Stimulated activated CD4-positive, alpha-beta T cell treated with anti-CD3 and anti-CD28 coated beads, Interleukin-4, amount 100 ng/mL, for 24 hours (primary cell): ENCODE results near the gene IGFBP5.

Source experiments
- DNase-seq: peaks from one replicate; pipeline ENCODE4 v3.0.0-alpha.2; 2020

IGFBP5 gene, protein sequence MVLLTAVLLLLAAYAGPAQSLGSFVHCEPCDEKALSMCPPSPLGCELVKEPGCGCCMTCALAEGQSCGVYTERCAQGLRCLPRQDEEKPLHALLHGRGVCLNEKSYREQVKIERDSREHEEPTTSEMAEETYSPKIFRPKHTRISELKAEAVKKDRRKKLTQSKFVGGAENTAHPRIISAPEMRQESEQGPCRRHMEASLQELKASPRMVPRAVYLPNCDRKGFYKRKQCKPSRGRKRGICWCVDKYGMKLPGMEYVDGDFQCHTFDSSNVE

DNA sequence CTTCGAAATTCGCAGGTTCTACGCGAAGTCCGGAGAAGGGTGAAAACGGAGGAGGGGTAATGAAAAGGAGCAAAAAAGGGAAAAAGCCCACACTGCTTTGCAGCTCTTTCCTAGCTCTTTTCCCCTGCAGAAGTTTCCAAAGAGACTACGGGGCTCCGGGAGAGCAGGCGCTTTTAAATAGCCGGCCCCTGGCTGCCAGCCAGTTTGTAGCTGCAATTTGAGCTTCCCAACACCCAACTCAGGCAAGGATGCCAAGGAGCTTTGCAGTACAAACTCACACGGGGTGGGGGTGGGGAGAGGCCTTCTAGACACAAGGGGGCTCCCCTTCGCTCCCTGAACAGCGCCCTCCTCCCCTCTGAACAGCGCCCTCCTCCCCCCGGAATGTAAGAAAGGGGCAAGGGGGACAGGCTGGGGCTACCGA lies at the start of gene IGFBP5:
TSS of gene IGFBP5 (minus strand) at position 149 of the 421 bp plus-strand sequence. CDS start 774 bp downstream, outside the sequence.
- no peak for DNase-seq

DNA sequence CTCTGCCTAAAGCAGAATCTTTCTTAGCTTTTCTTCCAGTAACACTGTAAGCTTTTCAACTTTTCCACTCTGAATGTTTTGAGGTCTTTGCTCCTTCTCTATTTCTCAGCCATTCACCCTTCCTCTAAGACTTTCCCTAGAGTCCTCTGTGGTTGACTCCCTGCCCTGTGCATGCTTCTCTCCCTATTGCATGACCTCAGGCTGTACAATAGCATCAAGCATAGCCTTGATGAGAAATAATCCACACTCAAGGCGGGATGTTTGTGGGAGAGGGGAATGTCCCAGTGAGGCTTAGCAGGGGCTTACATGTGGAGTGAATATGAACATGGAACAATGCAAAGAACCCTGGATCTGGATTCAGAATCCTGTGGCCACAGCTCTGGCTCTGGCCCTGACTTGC lies 48.4 kb upstream of the IGFBP5 start:
- DNase-seq: no peak

DNA sequence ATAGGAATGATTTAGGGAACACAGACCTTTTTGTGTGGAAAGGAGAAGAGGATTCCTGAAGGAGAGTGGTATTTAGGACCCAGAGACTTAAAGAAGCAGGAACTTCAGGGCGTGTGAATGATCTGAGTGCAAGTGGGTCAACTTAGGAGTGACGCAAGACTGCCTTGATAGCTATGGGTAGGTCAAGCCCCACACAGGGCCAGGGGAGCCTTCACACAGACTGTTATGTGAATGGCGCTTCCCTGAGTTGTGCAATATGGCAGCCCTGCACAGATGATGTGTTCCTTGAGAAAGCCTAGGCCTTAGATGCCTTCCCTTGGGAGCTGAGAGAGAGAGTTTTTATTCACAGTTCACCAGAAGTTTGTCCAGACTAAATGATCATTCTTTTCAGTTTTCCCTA lies 47.1 kb upstream of the IGFBP5 start:
- no peak for DNase-seq

DNA sequence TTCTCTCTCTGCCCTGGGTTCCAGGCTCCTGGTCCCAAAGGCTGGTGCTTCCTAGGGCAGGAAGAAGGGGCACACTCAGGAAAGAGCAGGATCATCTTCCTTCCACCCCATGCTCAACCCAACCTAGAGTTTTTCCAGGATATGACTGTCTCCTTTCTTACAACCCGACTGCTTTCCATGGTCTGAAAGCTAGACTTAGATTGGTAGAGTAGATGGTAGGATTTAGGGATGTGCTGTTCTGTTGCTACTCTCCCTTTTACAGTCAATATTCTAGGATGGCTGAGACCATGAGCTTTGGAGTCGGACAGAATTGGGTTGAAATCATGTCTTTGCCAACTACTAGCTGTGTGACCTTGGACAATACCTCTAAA lies 45.9 kb upstream of the IGFBP5 start:
- DNase-seq: no peak

DNA sequence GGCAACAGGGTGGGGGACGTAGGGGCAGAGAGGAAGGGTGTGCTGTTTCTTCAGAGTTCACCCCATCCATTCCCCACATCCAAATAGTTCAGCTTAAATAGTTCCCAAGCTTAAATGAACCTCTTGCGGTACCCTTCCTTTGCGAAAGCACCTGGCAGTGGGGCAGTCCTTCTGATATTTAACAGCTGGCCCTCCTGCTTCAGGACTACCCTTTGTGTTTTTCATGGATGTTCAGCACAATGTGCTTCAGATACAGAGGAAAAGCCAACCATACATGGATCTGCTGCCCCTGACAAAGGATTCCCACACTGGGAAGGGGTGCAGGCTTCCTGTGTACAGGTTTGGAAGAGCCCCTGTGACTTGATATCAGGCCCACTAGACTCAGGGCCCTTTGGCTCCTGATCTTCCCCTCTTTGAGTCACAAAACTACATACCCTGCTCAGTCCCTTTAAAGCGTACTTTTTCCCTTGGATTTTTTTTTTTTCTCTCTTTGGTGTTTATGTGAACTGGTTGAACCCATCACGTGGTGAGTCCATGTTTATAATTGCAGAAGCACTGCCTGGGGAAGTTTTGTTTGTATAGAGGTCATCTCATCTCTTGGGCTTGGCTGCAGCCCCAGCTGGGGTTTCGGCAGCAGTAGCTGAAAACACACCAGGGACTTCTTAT lies 45.3 kb upstream of the IGFBP5 start:
- DNase-seq: no peak

DNA sequence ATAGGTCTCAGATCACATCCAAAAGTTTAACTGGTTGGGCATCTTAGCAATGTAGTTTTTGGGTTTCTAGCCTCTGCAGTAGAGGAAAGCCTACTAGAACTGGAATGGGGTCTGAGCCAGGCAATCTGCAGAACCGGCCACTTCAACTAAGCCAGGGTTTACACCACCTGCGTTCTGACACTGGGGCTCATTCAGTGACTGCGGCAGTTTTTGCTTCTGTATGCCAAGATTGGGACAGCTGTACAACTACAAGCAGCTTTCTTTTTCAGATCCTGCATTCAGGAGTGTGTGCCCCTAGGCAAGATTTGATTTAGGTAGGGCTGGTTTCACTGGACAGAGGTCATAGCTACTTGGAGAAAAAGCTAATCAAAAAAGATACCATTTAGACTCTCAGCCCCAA lies 43.7 kb upstream of the IGFBP5 start:
- DNase-seq: no peak

DNA sequence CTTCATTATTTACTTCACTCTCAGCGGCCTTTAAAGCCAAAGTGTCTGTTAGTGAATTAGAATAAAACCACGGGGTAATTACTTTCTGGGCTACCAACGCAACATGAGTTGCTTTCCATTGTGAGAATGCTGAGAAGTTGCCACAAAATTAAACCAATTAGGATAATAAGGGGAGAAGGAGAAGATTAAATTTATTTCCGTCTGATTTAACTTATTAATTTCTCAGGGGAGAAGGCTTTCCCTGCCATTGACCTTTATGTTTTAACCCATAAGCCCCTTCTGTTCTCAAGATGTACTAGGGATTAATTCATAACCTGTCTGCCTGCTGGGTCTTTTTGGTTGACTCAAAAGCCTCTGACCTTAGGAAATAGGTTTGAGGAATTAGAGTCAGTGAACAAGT lies 42.3 kb upstream of the IGFBP5 start:
- DNase-seq: no peak

DNA sequence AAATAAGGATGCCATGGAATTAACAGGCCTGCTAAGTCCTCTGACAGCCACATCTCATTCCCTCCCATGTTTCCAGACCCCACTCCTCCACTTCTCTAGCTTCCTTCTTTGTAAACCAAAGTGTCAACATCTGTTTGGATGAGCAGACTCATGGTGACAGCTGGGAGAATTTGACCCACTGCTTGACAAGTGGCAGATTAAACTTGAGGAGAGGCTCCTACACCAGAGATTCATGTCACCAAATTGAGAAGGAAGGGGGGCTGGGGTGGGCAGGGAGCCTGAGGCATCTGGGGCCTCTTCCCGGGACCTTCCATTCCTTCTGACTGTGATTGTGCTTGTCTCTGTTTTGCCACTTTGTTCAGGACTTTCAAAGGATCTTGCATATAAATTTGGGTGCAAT lies 41.0 kb upstream of the IGFBP5 start:
- DNase-seq: no peak

DNA sequence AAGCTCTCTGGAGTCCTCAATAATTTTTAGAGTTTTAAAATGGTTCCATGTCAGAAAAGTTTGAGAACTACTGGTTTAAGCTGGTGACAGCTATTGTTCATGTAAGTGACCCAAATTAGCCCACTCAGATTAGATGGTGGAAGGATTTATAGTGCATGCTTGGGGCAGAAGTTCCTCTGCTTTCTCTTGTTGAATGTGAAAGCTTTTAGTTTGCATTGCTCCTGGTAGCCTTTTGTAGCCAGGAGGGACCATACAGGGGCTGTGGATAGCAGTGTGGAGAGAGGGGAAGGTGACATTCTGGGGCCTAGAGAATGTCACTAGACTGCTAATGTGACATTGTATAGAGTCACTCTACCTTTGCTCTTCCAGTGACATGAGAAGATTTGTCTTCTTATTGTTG lies 40.3 kb upstream of the IGFBP5 start:
- no peak for DNase-seq

DNA sequence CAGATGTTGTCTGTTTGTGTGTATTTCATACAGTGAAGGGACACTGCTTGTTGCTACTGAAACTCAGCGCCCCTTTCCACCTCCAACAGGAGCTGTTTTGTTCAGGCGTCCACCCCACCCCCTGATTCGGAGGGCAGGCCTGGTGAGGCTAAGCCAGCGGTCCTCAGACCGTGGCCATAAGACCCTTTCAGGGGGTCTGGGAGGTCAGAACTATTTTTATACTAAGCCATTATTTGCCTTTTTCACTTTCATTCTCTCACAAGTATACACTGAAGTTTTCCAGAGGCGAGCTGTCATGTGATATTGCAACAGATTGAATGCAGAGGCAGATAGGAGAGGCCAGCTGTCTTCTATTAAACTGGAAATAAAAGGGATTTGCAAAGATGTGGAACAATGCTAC lies 39.7 kb upstream of the IGFBP5 start:
- no peak for DNase-seq

DNA sequence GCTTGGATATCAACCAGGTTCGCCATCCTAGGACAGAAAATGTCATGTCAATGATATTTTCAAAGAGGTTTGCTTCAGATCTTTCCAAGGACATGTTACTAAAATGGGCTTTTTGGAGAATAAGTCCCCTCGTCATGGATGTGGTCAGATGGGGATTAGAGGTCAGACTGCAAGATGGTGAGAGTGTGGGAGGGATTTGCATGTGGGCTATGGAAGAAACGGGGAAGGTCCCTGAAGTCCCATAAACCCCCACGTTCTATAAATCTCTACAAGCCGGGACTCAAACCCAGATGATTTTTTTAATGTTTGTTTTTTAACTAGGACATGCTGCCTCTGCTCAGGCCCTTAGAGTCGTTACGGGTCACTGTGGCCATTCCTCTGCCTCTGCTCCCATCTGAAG lies 37.7 kb upstream of the IGFBP5 start:
- DNase-seq: no peak

DNA sequence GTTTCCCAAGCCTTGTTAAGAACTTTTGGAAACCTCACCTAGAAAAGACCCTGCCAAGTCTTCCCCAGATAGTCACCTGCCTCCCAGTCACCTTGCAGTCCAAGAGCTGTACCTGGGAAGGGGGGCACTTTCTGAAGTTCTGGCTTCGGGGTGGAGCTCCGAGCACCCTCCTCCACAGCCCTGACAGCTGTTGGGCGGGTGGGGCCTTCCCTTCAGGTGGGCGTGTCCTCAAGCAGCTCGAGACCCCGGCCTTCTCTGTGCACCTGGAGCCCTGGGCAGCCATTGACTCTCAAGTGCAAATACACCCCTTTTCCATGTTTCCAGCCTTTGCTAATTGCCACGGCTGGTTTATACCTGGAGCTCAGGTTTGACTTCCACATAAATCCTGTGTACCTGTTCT lies 37.0 kb upstream of the IGFBP5 start:
- DNase-seq: no peak

DNA sequence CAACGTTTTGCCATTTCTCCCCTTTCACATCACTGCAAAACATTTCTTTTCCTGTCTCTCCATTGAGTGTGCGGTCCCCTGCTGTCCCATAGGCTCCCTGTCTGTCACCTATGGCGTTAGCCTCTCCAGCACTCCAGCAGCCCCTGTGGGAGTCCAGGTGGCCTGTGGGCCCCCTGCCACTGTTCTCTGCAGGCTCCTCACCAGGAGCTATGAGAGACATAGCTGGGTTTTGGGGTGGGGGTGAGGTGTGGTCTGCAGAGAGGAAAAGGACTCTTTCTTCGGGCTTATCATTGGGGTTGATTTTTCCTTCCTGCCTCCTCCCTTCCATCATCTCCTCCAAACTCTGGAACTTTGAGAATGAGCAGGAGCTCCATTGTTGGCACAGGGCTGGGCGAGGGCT lies 36.1 kb upstream of the IGFBP5 start:
- no peak for DNase-seq

DNA sequence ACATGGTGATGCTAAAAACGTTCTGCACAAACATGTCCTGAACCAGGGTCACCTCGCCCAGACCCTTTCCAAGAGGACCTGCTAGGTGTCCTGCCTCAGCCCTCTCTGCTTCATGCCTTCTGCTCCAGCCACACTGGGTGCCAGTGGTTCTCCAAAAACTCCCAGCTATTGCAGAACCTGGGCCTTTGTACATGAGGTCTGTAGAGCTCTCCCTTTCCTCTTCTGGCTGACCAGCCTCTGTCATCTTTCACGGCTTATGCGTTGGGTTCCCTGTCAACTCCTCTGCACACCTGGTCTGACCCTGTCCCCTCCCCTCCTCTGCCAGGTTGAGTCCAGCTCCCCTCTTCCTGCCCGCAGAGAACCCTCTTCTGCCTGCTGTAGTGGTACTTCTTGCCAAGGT lies 35.5 kb upstream of the IGFBP5 start:
- DNase-seq: no peak

DNA sequence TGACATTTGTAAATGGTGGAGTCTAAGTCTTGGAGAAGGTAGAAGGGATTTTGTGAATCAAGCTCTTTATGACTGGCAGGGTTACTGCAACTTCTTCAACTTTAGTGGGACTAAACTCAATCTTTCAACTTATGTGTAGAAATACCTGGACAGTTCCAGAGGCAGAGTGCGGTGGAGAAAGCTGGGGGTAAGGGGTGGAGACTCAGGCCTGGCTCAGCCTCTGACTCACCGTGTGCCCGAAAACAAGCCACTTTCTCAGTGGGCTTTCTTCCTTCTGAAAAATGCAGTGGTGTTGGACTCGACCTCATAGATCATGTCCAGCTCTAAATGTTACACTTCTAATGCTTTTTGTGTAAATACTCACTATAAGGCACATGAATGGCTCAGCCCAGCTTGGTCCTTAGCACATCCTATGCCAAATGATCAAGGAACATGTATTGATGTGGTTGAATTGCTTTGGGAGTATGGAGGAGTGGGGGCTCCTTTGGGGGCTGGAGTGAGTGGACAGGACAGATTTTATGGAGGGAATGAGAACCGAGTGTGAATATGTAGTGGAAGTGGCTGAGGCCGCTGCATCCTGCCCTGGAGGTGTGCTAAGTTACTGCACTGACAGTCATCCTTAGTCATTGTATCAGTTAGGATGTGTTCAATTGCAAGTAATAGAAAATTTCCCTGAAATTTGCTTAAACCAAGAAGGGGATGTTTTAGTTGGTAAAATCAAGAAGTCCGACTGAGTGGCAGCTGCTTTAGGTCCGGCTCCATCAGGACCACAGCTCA lies 32.2 kb upstream of the IGFBP5 start:
- DNase-seq: no peak

DNA sequence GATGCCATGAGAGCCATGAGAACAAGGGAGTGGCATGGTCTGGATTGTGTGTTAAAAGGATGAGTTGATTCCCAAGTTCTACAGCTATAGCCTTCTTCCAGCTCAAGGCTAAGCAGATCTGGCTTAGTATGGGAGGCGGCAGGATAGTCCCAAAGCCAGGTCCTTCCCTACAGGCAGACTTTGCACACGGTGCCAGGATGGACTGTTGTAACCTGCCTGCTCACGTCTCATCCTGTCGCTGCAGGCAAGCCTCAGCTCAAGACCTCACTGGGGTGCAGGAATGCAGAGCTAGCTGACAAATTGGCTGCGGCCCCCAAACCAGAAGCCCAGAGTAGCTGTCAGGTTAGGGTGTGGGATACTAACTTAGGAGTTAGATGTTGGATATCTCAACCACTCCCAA lies 28.8 kb upstream of the IGFBP5 start:
- no peak for DNase-seq

DNA sequence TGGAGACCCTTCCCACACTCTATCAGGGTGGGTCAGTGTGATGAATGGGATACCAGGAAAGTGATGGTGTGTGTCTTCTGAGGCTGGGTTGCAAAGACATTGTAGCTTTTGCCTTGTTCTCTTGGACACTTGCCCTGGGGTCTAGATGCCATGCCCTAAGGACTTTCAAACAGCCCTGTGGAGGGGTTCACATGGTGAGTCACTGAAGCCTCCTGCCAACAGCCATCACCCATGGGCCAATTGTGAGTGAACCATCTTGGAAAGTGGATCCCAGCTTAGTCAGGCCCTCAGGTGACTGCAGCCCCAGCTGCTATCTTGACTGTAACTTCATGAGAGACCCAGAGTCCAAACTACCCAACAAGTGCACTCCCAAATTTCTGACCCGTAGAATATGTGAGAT lies 25.8 kb upstream of the IGFBP5 start:
- DNase-seq: no peak

DNA sequence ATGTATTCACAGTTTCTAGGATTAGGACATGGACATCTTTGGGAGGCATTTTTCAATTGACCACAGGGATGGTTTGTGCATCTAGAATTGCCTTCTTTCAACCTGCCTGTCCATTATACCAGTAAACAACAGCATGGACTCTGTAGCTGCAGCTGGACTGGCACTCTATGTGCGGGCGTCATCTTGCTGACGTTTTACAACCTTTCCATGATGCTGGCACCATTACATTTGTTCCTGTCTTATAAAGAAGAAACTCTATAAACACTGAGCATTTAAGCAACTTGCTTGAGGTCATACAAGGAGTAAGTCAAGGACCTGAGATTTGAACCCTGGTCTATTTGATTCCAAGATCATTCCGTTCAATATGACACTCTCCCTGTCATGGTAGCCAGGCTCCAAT lies 25.4 kb upstream of the IGFBP5 start:
- no peak for DNase-seq

DNA sequence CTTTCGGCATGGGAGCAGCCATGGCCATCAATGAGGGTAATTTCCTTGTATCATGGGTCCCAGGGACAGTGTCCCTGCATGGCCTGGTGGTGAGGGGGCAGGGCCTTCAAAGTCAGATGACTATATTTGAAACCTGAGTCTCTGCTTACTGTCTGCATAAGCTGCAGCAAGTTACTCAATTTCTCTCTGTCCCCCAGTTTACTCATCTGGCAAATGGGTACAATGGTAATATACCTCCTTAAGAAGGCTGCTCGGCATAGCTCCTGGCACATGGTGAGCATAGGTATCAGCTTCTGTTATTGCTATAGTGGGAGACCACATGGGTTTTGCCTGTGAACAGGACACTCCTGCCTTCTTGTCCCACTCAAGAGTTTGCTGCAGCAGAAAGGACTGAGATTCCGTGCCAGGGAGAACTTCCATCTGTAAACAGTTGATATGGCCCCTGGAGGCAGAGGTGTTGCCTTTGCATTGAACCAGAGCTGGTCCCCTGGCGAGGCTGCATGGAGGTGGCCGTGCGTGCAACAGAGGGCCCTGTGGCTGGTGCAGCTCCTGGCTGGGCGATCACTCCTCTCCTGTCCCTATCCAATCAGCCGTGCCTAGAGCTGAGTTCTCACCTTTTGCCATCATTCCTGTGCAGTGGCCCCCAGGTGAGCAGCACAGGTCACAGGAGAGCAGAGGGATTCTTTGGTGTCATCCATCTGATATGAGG lies 22.7 kb upstream of the IGFBP5 start:
- DNase-seq: no peak

DNA sequence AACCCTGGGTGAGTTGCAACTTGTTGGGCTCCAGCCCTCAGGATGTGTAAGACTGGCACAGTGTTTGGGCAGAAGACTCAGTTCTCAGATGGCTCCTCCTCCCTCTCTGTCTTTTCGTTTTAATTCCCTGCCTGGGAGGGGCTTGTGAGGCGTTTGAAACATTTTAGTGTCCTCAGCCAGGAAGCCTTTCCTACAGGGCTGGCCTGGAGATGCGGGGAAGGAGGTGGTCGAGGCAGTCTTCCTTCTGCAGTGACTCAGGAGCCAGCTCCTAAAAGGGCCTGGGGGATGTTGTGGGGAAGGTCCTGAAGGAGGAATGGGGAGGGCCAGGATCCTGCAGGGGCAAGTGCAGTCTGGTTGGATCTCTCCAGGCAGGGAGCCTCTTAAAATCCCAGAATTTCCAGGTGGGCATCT lies 22.1 kb upstream of the IGFBP5 start:
- no peak for DNase-seq

DNA sequence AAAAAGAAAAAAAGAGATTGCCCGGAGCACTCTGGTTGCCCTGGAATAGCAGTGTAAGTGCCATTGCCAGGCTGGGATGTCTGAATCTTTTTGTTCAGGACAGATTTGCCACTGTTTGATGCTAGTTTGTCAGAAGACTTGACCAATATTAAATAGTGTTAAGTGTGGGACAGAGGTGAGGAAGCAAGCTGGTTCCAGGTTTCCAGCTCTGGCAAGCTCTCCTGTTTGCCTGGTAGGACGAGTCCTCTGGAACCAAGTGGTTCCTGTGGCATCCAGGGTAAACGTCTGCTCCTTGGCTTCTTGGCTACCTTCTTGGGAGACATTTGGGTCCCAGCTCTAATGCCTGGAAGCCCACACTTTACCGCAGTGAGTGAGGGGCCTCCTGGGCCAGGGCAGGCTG lies 20.8 kb upstream of the IGFBP5 start:
- DNase-seq: no peak

DNA sequence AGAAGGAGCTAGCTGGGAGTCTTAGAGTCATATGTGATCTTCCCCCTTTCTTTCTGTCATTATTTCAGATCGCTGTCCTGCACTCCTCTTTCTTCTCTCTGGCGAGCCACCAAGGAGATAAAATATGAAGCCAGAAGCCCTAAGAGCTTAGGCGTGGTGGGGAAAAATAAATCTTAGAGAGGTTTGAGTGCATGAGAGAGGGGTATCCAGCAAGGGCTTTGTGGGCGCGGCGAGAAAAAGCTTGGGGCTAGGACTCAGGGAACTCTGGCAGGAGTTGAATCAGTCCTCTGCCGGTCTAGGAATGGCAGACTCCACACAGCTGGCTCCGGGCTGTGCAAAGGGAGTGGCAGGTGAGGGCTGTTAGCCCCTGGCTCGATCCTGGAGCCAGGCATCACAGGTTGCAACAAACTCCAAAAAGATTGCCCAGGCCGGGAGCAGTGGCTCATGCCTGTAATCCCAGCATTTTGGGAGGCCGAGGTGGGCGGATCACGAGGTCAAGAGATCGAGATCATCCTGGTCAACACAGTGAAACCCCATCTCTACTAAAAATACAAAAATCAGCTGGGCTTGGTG lies 20.1 kb upstream of the IGFBP5 start:
- DNase-seq: no peak

DNA sequence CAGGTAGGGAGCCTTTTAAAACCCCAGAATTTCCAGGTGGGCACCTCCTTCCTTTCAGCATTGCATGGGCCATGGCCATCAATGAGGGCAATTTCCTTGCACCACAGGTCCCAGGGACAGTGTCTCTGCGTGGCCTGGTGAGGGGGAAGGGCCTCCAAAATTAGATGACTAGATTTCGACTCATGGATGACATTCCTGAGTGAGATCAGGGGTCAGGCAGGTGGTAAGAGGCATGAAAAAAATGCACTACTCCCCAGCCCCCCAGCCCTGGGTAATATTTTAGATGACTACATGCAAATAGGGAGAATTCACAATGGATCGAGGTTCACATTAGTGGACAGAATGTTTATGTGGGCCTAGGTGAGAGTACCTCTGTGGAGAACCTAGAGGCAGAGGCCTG lies 19.0 kb upstream of the IGFBP5 start:
- DNase-seq: no peak
